CD4-positive, alpha-beta T cell treated with Interleukin-6 at 100 ng/mL for 8 hours (primary cell): ENCODE data around the gene TMEM218.

Experiments
- DNase-seq: peaks from one replicate; pipeline ENCODE4 v3.0.0-alpha.2; 2020; ENCODE audit warnings: mixed read lengths, low spot score

The TMEM218 gene

GRCh38 chr11:125053167-125053566 is 58.3 kb downstream of the TMEM218 start:
- DNase-seq = no peak

DNA sequence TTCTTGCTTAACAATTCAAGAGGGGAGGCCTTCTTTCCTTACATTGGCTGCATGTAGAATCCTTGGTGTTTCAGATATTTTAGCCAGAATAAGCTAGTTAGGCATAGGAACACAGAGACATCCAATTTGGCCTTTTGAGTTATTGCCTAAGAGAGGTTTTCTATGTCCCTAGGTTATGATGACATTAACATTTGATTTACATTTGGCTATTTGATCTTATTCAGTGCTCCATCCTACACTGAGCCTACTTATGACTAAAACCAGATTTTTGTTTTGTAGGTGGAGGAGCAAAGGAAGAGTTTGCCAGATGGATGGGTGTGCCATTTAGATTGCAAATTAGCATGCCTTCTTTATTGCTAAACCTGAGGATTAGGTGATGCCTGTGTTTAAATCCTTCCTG is 59.4 kb downstream of the TMEM218 start:
- no peak for DNase-seq

DNA sequence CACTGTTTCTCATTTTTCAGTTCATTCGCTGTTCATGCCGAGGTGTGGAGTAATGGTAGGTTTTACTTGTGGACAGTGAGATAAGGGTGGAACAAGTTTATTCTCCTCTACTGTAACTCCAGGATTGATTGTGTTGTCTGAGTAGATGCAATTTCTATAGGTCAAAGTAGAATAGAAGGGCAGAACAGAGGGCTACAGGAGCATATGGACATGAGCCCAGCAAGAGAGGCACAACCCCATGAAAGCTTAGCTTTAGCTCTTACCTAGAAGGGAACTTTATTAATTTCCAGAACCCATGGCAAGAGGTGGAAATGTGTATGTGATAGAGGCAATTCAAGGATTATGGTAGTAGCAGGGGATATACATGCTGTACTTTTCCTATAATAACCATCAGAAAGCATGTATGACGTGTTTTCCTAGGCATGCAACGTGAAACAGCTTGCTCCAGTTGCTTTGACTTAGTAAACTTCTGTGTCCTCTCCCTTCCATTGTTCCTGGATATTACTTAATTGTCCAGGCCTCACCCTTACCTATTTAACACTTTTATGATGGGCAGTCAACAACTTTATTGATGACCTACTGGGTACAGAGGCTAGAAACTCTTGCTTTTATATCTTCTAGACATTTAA is 62.1 kb downstream of the TMEM218 start:
- DNase-seq = no peak
